Ascending aorta (tissue), 2 donors: Measurements from ENCODE around the gene LARGE1. TPM values are rescaled to one million over a fixed set of nuclear protein-coding genes. Genes with fewer than 3 reads are reported as not detected.

ENCODE experiments used
- DNase-seq, 2 donors: peaks; one replicate each; pipeline ENCODE4 v3.0.0-alpha.2; 2019; ENCODE audit warnings: low spot score in 2 of 2
- H3K27ac ChIP-seq, 2 donors: fragments of 200-600 bp; sonication (generic); one replicate each; pipeline ENCODE4 v1.5.1; 2016 to 2017; ENCODE audit warnings: mild to moderate bottlenecking in 1 of 2
- H3K27me3 ChIP-seq: fragments of 200-600 bp; sonication (generic); one replicate; pipeline ENCODE4 v1.5.1; 2017
- H3K36me3 ChIP-seq, 2 donors: fragments of 200-600 bp; sonication (generic); one replicate each; pipeline ENCODE4 v1.5.1; 2016
- H3K4me1 ChIP-seq, 2 donors: fragments of 200-600 bp; sonication (generic); one replicate each; pipeline ENCODE4 v1.5.1; 2016 to 2017; ENCODE audit warnings: mild to moderate bottlenecking in 1 of 2
- H3K4me3 ChIP-seq, 2 donors: fragments of 200-600 bp; sonication (generic); one replicate each; pipeline ENCODE4 v1.5.1; 2016 to 2017; ENCODE audit warnings: mild to moderate bottlenecking in 1 of 2
- H3K9me3 ChIP-seq, 2 donors: fragments of 200-600 bp; sonication (generic); one replicate each; pipeline ENCODE4 v1.5.1; 2016
- intact Hi-C: fragments of 100-400 bp; cut with DNase I; formaldehyde crosslinking; loops from one replicate; pipeline ENCODE4 v1.15.1; 2023
- total RNA-seq: library from RNA; depleted of rRNA; stranded (reverse); fragments of >200 nt; gene quantifications from one replicate; pipeline ENCODE4 v1.1.0, GENCODE V29; 2016
- TF ChIP-seq, protein P1 (sequence below), 3 experiments: fragments of 200-600 bp in 2 of 3; fragments of 450-650 bp in 1 of 3; sonication (generic) in 2 of 3; IDR thresholded peaks; one replicate each; pipeline ENCODE4 v1.5.1; 2016 to 2019; ENCODE audit warnings: antibody characterized with exemption in 3 of 3, mild to moderate bottlenecking in 1 of 3, moderate library complexity in 1 of 3

The LARGE1 gene
- total RNA-seq, 1 donor from 2014 or later: 40.6 TPM

DNA sequence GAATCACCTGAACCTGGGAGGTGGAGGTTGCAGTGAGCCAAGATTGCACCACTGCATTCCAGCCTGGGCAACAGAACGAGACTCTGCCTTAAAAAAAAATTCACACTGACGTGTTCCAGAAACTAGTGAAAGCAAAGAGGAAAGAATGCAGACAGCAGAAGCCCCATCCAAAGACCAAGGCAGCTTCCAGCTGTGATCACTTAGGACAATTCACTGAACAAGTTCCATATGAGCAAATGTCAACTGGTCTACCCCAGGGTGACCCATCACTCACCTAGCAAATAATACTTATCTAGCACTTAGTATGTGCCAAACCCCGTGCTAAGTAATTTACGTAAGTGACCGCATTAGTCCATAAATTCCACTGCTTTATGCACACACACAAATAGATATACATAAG lies 138.9 kb downstream of the LARGE1 start:
- Histone ChIP-seq H3K4me3 (no peak overlapping the region), H3K4me1 (peaks cover 0 to 4% of the 10 kb centered on the region in 2 donors), H3K27ac (no peak overlapping the region), H3K27me3 (no peaks in the 10 kb centered on the region), H3K36me3 (no peaks in the 10 kb centered on the region), H3K9me3 (no peaks in the 10 kb centered on the region)
- DNase-seq: no peak
- TF ChIP-seq, protein P1, sequence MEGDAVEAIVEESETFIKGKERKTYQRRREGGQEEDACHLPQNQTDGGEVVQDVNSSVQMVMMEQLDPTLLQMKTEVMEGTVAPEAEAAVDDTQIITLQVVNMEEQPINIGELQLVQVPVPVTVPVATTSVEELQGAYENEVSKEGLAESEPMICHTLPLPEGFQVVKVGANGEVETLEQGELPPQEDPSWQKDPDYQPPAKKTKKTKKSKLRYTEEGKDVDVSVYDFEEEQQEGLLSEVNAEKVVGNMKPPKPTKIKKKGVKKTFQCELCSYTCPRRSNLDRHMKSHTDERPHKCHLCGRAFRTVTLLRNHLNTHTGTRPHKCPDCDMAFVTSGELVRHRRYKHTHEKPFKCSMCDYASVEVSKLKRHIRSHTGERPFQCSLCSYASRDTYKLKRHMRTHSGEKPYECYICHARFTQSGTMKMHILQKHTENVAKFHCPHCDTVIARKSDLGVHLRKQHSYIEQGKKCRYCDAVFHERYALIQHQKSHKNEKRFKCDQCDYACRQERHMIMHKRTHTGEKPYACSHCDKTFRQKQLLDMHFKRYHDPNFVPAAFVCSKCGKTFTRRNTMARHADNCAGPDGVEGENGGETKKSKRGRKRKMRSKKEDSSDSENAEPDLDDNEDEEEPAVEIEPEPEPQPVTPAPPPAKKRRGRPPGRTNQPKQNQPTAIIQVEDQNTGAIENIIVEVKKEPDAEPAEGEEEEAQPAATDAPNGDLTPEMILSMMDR (IDR thresholded peaks at IDR 0.05): no peak
- intact Hi-C loops: no loop called here

DNA sequence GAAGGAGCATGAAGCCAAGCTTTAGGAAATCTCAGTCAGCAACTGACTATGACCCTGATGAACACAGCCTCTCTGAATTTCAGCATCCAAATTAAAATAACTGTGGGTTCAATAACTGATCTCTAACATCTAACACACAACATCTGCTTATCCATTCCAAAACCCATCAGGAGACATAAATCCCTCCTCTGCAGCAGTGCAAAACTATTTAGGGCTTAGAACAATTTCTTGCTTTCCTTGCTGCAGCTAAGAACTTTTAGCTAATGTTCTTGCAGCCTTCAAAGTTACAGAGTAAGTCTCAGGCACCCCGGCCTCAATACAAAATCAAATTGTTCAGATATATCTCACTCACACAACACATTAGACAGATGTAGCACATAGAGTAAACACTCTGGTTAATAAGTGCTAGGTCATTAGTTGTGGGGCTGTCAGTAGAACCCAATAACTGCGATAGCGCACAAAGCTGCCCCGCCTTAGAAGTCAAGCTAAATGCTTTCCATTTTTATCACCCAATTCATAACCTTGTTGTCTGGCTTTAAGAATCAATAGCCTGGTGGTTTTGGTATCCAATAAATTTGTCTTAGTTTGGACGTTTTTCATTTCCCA lies 139.6 kb downstream of the LARGE1 start:
- Histone ChIP-seq H3K36me3 (no peaks in the 10 kb centered on the region), H3K27ac (no peak overlapping the region), H3K27me3 (no peaks in the 10 kb centered on the region), H3K4me3 (no peak overlapping the region), H3K4me1 (peaks cover 0 to 4% of the 10 kb centered on the region in 2 donors), H3K9me3 (no peaks in the 10 kb centered on the region)
- no peak for DNase-seq
- intact Hi-C loops: no loop called here
- TF ChIP-seq, protein P1 (IDR thresholded peaks at IDR 0.05): no peak

DNA sequence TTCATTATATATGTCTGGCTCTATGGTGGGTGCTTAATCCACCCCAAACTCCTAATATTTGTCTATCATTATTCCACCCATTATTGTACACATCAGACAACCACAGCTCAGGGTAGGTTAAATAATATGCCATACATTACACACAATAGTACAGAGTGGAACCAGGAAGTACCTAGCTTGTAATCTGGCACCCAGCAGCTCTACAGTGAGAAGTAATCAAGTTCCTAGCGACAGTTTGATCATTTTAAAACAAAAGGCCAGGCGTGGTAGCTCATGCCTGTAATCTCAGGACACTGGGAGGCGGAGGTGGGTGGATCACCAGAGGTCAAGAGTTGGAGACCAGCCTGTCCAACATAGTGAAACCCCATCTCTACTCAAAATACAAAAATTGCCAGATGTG lies 141.0 kb downstream of the LARGE1 start:
- Histone ChIP-seq H3K27ac (no peak overlapping the region), H3K9me3 (no peaks in the 10 kb centered on the region), H3K36me3 (no peaks in the 10 kb centered on the region), H3K4me3 (no peak overlapping the region), H3K27me3 (no peaks in the 10 kb centered on the region), H3K4me1 (peaks cover 0 to 4% of the 10 kb centered on the region in 2 donors)
- intact Hi-C loops: no loop called here
- no peak for DNase-seq
- TF ChIP-seq, protein P1 (IDR thresholded peaks at IDR 0.05): no peak

DNA sequence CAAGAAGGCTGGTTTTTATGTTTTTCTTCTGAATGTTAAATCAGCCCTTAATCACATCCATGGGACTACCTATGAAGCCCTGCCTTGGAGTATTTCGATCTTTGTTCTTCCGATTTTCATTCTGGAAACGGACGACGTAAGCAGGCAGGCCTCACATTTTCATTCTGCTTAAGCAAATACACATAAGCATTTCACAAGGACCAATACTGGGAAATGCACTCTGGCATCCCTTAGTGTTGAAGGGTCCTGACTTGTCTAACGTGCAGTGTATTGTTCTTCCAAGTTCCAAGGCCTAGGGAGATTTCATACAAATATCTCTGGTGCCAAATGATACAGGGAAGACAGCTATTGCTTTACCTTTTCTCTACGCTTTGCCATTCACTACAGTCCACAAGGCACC lies 143.8 kb downstream of the LARGE1 start:
- Histone ChIP-seq H3K9me3 (no peaks in the 10 kb centered on the region), H3K4me1 (no peaks in the 10 kb centered on the region), H3K27me3 (no peaks in the 10 kb centered on the region), H3K4me3 (no peak overlapping the region), H3K27ac (no peak overlapping the region), H3K36me3 (no peaks in the 10 kb centered on the region)
- TF ChIP-seq, protein P1 (IDR thresholded peaks at IDR 0.05): no peak
- intact Hi-C loops: no loop called here
- no peak for DNase-seq

DNA sequence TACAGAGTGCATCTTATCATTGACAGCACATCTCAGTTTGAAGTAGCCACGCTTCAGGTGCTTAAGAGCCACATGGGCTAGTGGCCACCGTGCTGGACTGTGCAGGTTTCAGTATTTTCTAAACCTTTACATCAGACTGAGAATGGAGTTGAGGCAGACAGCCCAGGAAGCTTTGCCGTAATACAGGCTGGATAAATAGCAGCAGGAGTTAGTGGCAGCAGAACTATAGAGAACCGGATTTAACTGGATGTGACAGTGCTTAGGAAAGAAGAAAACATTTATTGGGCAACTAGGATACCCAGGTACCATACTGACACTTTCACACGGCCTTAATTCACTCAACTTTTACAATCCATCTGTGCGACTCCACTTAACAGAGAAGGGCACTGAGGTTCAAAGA lies 145.5 kb downstream of the LARGE1 start:
- no peak overlapping the region for H3K27ac ChIP-seq

More for the DNA sequence above, 145.5 kb downstream of the LARGE1 start:
- no peaks in the 10 kb centered on the region for H3K27me3 ChIP-seq
- H3K9me3 ChIP-seq: no peaks in the 10 kb centered on the region
- DNase-seq: no peak
- TF ChIP-seq, protein P1 (IDR thresholded peaks at IDR 0.05): no peak
- no peaks in the 10 kb centered on the region for H3K4me1 ChIP-seq
- intact Hi-C loops: no loop called here
- no peaks in the 10 kb centered on the region for H3K36me3 ChIP-seq
- no peak overlapping the region for H3K4me3 ChIP-seq
